Fibroblast of lung (primary cell): ENCODE measurements around the gene SH3PXD2A.
"Not testable (repeated sequence)": the region's sequence is repeated elsewhere in the genome, so short reads cannot be mapped to it uniquely, and the experiment has no call there.

Experiments
- EZH2 ChIP-seq: IDR thresholded peaks from 2 replicates; pipeline ENCODE4 v1.5.1; 2012; ENCODE audit warnings: low read length, control low read depth, mild to moderate bottlenecking; ENCODE audit errors: missing control alignments
- TF ChIP-seq, protein P1 (sequence below), 2 donors: IDR thresholded peaks in 1 of 2; conservative IDR thresholded peaks in 1 of 2; 1 replicate in 1 of 2; 2 replicates in 1 of 2; pipeline ENCODE4 v1.5.1; 2011 to 2012; ENCODE audit warnings: low read length in 2 of 2, control low read depth in 1 of 2, inconsistent platforms in 1 of 2, low read depth in 1 of 2, mild to moderate bottlenecking in 1 of 2

- not testable (repeated sequence) for TF ChIP-seq EZH2
- TF ChIP-seq, protein P1, sequence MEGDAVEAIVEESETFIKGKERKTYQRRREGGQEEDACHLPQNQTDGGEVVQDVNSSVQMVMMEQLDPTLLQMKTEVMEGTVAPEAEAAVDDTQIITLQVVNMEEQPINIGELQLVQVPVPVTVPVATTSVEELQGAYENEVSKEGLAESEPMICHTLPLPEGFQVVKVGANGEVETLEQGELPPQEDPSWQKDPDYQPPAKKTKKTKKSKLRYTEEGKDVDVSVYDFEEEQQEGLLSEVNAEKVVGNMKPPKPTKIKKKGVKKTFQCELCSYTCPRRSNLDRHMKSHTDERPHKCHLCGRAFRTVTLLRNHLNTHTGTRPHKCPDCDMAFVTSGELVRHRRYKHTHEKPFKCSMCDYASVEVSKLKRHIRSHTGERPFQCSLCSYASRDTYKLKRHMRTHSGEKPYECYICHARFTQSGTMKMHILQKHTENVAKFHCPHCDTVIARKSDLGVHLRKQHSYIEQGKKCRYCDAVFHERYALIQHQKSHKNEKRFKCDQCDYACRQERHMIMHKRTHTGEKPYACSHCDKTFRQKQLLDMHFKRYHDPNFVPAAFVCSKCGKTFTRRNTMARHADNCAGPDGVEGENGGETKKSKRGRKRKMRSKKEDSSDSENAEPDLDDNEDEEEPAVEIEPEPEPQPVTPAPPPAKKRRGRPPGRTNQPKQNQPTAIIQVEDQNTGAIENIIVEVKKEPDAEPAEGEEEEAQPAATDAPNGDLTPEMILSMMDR (conservative IDR thresholded peaks at IDR 0.05 in 1 of 2, IDR thresholded peaks at IDR 0.05 in 1 of 2; ENCODE audit: low read depth in 1 of 2, low read length in 2 of 2): not testable (repeated sequence)
Measured at GRCh38 chr10:103606097-103606438, 249.3 kb downstream of the SH3PXD2A start.
